HG02885 (cell line): Measurements from ENCODE around the gene NLRP5.
"Not testable (repeated sequence)": the region's sequence is repeated elsewhere in the genome, so short reads cannot be mapped to it uniquely, and the experiment has no call there.

Experiments used
- ATAC-seq: cut with Tn5 transposase; IDR thresholded peaks from one replicate; pipeline ENCODE4 v1.9.1; 2021; ENCODE audit warnings: mild to moderate bottlenecking; ENCODE audit not compliant: unreplicated experiment, poor library complexity

The NLRP5 gene

GRCh38 chr19:55986487-55986886 lies at the start of gene NLRP5:
TSS of gene NLRP5 (plus strand) at chr19:55986775.
- no peak for ATAC-seq

DNA sequence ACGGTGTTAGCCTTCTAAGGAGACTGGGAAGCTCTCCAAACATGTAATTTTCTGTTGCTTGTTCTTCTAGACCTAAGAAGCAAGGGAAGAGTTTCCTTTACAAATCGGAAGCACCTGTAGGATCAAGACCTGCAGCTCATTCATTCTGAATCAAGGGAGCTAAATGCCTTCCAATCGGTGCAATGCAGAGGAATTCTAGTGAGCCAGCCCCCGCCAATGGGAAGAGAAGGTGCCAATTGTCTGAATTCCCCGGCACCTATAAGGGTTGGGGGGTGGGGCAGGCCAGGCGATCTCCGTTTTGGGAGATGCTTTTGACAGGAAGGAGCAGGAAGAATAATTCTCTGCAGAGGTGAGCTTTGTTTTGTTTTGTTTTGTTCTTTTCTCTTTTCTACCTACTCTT lies 47.4 kb upstream of the NLRP5 start:
- no peak for ATAC-seq

DNA sequence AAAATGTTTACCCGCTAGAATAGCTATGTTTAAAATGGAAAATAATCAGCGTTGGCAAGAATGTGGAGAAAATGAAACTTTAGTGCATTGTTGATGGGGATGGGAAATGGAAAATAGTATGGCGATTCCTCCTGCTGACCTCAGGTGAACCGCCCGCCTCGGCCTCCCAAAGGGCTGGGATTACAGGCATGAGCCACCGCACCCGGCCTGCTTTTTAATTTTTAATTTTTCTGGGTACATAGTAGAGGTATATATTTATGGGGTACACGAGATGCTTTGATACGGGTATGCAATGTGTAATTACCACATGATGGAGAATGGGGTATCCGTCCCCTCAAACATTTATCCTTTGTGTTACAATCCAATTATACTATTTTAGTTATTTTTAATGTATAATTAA lies 46.3 kb upstream of the NLRP5 start:
- no peak for ATAC-seq

- no peak for ATAC-seq
Observed at GRCh38 chr19:55947532-55947931, 39.0 kb upstream of the NLRP5 start, which contains the start of gene NLRP8. TSS of gene NLRP8 (plus strand) at chr19:55947832.

GRCh38 chr19:55950566-55950965 lies 36.0 kb upstream of the NLRP5 start:
- ATAC-seq: not testable (repeated sequence)

- ATAC-seq: no peak
Observed at GRCh38 chr19:55956431-55956830, 30.1 kb upstream of the NLRP5 start.

DNA sequence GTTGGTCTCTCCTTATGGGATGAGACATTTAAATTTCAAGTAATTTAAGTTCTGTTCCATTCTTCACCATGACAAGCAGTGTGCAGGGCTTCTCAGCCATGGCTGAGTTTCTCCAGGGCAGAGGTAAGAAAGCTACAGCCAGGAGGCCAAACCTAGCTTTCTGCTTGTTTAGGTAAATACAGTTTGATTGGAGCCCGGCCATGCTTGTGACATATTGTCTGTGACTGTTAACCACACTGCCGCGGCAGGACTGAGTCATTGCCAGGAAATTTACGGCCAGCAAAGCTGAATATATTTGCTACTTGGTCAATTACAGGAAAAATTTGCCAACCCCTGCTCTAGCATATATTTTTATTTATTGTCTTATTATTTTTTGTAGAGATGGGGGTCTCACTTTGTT lies 28.2 kb upstream of the NLRP5 start:
- ATAC-seq: no peak

DNA sequence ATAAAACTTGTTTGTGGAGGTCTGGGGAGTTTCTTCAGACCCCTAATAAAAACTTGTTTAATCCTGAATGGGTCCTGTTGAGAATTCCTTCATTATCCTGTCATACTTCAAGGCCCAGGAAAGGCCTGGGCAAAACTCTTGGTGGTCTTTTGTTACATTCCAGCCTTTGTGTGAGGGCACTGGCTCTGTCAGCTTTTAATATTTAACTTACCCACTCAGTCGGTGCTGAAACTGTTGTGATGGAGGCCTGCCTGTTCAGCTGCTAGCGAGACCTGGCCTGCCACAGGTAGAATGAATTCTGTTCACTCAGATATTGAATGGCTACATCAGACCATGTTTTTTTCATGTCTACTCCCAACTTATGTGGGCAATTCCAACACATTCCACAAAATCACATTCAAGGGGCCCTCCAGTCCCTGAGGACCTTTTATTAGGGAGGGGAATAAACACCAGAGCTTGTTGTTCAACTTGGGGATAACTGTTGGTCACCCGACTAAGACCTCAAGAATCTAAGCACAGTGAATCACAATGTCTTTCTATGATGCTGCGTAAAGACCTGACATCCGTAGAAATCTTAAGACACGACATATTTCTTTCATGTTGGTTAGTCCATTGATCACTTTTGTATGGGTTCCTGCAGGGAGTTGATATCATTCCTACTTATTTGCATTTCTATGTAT lies 26.4 kb upstream of the NLRP5 start:
- ATAC-seq: no peak

DNA sequence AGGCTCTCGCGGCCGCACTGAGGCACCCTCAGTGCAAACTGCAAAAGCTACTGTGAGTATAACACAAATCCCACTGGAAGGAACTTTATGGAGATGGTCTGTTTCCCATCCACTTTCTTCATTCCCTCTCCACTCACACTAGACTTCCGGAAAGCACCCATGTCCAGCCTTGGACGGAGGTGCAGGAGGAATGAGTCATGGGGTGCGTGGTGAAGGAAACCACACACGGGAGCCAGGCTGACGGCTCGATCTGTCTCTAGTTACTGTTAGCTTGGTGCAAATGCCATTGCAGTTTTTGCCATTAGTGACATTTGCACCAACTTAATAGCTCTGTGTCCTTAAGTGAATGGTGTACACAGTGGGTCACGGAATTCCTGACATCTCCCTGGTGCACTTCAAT lies 24.4 kb upstream of the NLRP5 start:
- no peak for ATAC-seq

- no peak for ATAC-seq
Observed at GRCh38 chr19:55973982-55974381, 12.6 kb upstream of the NLRP5 start.

DNA sequence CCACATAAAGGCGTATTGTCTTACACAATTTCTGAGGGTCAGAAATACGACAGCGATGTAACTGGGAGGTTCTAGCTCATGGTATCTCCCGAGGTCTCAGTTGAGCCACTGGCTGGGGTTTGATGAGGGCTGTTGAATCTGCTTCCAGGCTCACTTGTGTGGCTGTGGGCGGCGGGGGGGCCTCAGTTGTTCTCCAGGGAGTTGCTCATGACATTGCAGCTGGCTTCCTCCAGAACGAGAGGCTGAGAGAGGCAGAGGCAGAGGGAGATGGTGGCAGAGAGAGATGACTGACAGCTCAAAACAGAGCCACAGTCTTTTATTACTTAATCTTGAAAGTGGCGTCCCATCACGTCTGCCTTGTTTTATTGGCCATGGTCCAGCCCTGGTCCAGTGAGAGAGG lies 6.2 kb upstream of the NLRP5 start:
- ATAC-seq: no peak

- ATAC-seq: no peak
Observed at GRCh38 chr19:55985254-55985653, 1.3 kb upstream of the NLRP5 start.

DNA sequence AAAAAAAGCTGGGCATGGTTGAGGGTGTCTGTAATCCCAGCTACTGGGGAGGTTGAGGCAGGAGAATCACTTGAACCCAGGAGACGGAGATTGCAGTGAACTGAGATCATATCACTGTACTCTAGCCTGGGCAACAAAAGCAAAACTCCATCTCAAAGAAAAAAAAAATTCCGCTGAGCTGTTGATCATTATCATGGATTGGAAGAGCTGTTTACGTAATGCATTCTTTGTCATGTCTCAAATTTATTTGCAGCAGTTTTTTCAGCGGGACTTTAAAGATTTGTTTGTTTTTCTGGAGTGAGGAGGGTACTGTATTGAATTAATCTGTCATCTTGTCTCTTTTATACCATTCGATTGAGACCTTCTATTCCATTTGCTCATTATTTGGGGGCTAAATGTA lies 4.3 kb downstream of the NLRP5 start:
- no peak for ATAC-seq

- ATAC-seq: no peak
Observed at GRCh38 chr19:55993492-55993891, 6.9 kb downstream of the NLRP5 start.

- ATAC-seq: no peak
Observed at GRCh38 chr19:56014765-56015164, 28.2 kb downstream of the NLRP5 start.

GRCh38 chr19:56015756-56016155 lies 29.2 kb downstream of the NLRP5 start:
- ATAC-seq: no peak

DNA sequence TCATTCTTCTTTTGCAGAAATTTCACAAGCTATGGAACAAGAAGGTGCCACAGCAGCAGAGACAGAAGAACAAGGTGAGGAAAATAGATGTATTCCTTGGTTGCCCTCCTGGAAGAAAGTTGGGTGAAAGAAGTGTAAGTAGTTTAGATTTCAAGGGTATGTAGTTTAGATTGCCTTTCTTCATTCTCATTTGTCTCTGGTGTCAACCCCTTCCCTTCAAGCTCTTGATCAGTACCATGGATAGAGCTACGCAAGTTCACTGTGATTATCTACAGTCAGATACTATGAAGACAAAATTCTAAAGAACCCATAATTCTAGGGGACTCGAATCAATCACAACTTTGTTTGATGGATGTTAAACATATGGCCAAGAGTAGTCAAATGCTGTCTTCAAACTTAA lies 32.8 kb downstream of the NLRP5 start:
- ATAC-seq: not testable (repeated sequence)

- not testable (repeated sequence) for ATAC-seq
Observed at GRCh38 chr19:56020355-56020975, 33.9 kb downstream of the NLRP5 start.

DNA sequence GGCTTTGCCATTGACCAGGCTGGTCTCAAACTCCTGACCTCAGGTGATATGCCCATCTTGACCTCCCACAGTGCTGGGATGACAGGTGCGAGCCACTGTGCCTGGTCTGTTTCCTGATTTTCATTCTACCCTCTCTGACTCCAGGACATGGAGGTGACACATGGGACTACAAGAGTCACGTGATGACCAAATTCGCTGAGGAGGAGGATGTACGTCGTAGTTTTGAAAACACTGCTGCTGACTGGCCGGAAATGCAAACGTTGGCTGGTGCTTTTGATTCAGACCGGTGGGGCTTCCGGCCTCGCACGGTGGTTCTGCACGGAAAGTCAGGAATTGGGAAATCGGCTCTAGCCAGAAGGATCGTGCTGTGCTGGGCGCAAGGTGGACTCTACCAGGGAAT lies 40.2 kb downstream of the NLRP5 start:
- ATAC-seq: no peak

GRCh38 chr19:56053596-56053995 lies 67.0 kb downstream of the NLRP5 start:
- no peak for ATAC-seq

- ATAC-seq: no peak
Observed at GRCh38 chr19:56066152-56067023, 79.8 kb downstream of the NLRP5 start.
